Transverse colon (tissue), 4 donors: ENCODE results near the gene CREB5. TPM values are rescaled to one million over a fixed set of nuclear protein-coding genes. Genes with fewer than 3 reads are reported as not detected.

Source experiments
- DNase-seq: peaks from one replicate; pipeline ENCODE4 v3.0.0-alpha.2; 2019
- H3K27ac ChIP-seq, 4 donors: fragments of 200-600 bp; sonication (generic); 2 replicates each; pipeline ENCODE4 v1.5.1; 2016 to 2018; ENCODE audit warnings: inconsistent platforms in 4 of 4
- H3K27me3 ChIP-seq: fragments of 200-600 bp; sonication (generic); 2 replicates; pipeline ENCODE4 v1.5.1; 2017; ENCODE audit warnings: inconsistent platforms
- H3K36me3 ChIP-seq, 4 donors: fragments of 200-600 bp; sonication (generic); 2 replicates each; pipeline ENCODE4 v1.5.1; 2017 to 2019; ENCODE audit warnings: inconsistent platforms in 4 of 4
- H3K4me1 ChIP-seq, 4 donors: fragments of 200-600 bp; sonication (generic); 2 replicates each; pipeline ENCODE4 v1.5.1; 2017 to 2020; ENCODE audit warnings: inconsistent platforms in 4 of 4
- H3K4me3 ChIP-seq, 4 donors: fragments of 200-600 bp; sonication (generic); 1 replicate in 1 of 4; 2 replicates in 3 of 4; pipeline versions ENCODE4 v1.5.1 to v1.6.1; 2017 to 2019; ENCODE audit warnings: inconsistent platforms in 4 of 4
- H3K9me3 ChIP-seq, 2 donors: fragments of 200-600 bp; sonication (generic); 2 replicates each; pipeline ENCODE4 v1.5.1; 2017 to 2019; ENCODE audit warnings: inconsistent platforms in 2 of 2
- EP300 ChIP-seq: sonication (generic); formaldehyde crosslinking; IDR thresholded peaks from one replicate; pipeline ENCODE4 v1.6.1; 2017; ENCODE audit warnings: antibody characterized with exemption, low read depth
- POLR2A ChIP-seq: fragments of 450-650 bp; IDR thresholded peaks from one replicate; pipeline ENCODE4 v1.6.1; 2016; ENCODE audit warnings: antibody characterized with exemption, mild to moderate bottlenecking, moderate library complexity
- POLR2AphosphoS5 ChIP-seq, 3 donors: sonication (generic); formaldehyde crosslinking; IDR thresholded peaks; one replicate each; pipeline ENCODE4 v1.6.1; 2016; ENCODE audit warnings: antibody characterized with exemption in 3 of 3
- WGBS, 2 donors: methylation state at CpG; one replicate each; pipeline ENCODE4 v1.1.5; 2018; ENCODE audit warnings: low coverage in 1 of 2; 5-methylcytosine and 5-hydroxymethylcytosine counted together
- in situ Hi-C, 4 donors: fragments of 200-750 bp; cut with MboI; loops; one replicate each; pipeline versions ENCODE4 v1.15.0 to v1.15.1; 2017; ENCODE audit warnings: low sequenced_read_pairs in 3 of 4, low pct_ligation_motif_present in 1 of 4, low pct_unique_long_range_greater_than_20kb in 1 of 4
- intact Hi-C: fragments of 100-400 bp; cut with DNase I; formaldehyde crosslinking; loops from one replicate; pipeline ENCODE4 v1.15.1; 2023; ENCODE audit warnings: low total_unique reads
- total RNA-seq, 4 donors: library from RNA; depleted of rRNA; stranded (reverse); fragments of >200 nt; gene quantifications; one replicate each; pipeline ENCODE4 v1.1.0, GENCODE V29; 2016
- TF ChIP-seq, protein P1 (sequence below), 5 experiments: fragments of 200-600 bp in 3 of 5; fragments of 450-650 bp in 2 of 5; sonication (generic) in 3 of 5; IDR thresholded peaks; 1 replicate in 2 of 5; 2 replicates in 3 of 5; pipeline ENCODE4 v1.5.1; 2016 to 2017; ENCODE audit warnings: antibody characterized with exemption in 5 of 5, inconsistent platforms in 3 of 5, mild to moderate bottlenecking in 2 of 5, moderate library complexity in 1 of 5

The CREB5 gene
- total RNA-seq, 4 donors from 2014 or later: 3.0 to 12.2 (median 7.0) TPM

DNA sequence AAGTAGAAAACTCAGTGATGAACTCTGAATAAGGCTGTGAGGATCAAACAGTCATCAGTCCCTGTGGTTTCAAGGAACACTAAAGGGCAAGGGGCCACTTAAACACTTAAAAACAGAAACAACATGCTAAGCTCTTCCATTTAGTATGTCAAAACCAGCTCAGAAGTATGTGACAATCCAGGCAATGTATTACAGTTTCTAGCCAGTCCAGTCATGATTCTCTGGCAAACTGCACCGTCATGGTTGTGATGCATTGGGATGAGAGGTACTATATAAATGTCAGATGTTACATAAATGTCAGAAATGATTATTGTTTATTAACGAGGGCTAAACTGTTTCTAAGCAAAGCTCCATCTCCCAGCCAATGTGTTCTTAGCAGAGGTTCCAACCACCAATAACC lies 4.7 kb upstream of the CREB5 start:
- 53% methylated on average over 2 of the region's 2 CpGs; no CpG with 5 or more reads in 1 of the 2 donors for WGBS, 2 donors
- Histone ChIP-seq H3K36me3 (no peaks in the 10 kb centered on the region), H3K4me1 (peaks cover 0 to 23% (median 12%) of the 10 kb centered on the region in 4 donors), H3K9me3 (no peaks in the 10 kb centered on the region), H3K27ac (peak overlapping the region; percentile 68 to 86 (median 80)), H3K4me3 (no peak overlapping the region), H3K27me3 (peaks cover 66% of the 10 kb centered on the region)
- DNase-seq: peak; percentile 13
- in situ Hi-C loops (loop anchor here in 1 of 4 donors (25.0 kb wide), 1 partner anchor 280 kb away; no protein-coding TSS in a partner anchor), intact Hi-C loops (no loop called here)
- TF ChIP-seq POLR2AphosphoS5 (IDR thresholded peaks at IDR 0.05) (peak; percentile 44 to 62 (median 59)), EP300 (no peak), POLR2A (no peak)
- TF ChIP-seq, protein P1, sequence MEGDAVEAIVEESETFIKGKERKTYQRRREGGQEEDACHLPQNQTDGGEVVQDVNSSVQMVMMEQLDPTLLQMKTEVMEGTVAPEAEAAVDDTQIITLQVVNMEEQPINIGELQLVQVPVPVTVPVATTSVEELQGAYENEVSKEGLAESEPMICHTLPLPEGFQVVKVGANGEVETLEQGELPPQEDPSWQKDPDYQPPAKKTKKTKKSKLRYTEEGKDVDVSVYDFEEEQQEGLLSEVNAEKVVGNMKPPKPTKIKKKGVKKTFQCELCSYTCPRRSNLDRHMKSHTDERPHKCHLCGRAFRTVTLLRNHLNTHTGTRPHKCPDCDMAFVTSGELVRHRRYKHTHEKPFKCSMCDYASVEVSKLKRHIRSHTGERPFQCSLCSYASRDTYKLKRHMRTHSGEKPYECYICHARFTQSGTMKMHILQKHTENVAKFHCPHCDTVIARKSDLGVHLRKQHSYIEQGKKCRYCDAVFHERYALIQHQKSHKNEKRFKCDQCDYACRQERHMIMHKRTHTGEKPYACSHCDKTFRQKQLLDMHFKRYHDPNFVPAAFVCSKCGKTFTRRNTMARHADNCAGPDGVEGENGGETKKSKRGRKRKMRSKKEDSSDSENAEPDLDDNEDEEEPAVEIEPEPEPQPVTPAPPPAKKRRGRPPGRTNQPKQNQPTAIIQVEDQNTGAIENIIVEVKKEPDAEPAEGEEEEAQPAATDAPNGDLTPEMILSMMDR (IDR thresholded peaks at IDR 0.05): no peak

DNA sequence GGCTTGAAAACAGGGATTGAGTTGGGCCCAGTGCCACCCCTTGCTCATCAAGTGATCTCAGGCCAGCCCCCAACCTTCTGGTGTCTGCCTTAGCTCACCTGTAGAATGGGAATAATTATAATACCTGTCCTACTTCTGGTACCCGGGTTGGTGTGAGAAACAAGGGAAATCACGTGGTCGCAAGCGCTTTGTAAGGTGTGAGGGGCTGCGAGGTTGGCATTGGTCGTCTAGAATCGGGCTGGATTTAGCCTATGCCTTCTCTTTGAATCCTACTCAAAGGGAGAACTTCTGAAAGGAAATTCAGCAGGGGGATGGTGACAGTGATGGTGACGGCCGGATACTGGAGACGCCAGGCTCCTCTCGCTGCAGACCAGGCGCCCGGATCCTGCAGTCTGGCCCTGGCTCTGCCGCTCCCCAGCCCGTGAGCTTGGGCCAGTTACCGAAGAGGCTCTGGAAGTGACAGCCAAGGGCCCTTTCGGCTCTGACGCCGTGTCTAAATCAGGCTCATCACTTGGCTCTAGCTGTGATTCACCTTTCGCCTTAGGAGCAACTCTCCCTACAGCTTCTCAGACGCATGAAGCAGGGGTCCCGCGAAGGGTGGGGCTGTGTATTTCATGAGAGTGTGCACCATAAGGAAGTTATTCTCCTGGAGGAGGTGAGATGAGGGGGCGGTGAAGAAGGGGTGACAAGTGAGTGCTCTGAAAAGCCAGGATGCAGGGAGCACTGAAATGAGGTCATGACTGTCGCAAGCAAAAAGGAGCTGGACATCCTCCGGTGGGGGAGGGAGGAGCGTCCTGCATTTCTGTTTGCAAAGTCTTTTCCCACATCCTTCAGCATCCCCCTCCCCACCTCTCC lies 4.0 kb upstream of the CREB5 start:
- Histone ChIP-seq H3K9me3 (no peaks in the 10 kb centered on the region), H3K4me1 (peaks cover 0 to 23% (median 12%) of the 10 kb centered on the region in 4 donors), H3K27me3 (peaks cover 72% of the 10 kb centered on the region), H3K4me3 (peak overlapping the region in 3 of 4 donors; percentile 40 to 56 (median 42)), H3K36me3 (no peaks in the 10 kb centered on the region), H3K27ac (peak overlapping the region; percentile 68 to 86 (median 80))
- no peak for TF ChIP-seq POLR2A
- TF ChIP-seq, protein P1 (IDR thresholded peaks at IDR 0.05): no peak
- no peak for TF ChIP-seq POLR2AphosphoS5 (IDR thresholded peaks at IDR 0.05)
- TF ChIP-seq EP300: no peak
- 39% methylated on average over 27 of the region's 27 CpGs; no CpG with 5 or more reads in 1 of the 2 donors for WGBS, 2 donors
- intact Hi-C loops (no loop called here), in situ Hi-C loops (loop anchor here in 1 of 4 donors (25.0 kb wide), 1 partner anchor 279 kb away; no protein-coding TSS in a partner anchor)
- peak; percentile 14 for DNase-seq

DNA sequence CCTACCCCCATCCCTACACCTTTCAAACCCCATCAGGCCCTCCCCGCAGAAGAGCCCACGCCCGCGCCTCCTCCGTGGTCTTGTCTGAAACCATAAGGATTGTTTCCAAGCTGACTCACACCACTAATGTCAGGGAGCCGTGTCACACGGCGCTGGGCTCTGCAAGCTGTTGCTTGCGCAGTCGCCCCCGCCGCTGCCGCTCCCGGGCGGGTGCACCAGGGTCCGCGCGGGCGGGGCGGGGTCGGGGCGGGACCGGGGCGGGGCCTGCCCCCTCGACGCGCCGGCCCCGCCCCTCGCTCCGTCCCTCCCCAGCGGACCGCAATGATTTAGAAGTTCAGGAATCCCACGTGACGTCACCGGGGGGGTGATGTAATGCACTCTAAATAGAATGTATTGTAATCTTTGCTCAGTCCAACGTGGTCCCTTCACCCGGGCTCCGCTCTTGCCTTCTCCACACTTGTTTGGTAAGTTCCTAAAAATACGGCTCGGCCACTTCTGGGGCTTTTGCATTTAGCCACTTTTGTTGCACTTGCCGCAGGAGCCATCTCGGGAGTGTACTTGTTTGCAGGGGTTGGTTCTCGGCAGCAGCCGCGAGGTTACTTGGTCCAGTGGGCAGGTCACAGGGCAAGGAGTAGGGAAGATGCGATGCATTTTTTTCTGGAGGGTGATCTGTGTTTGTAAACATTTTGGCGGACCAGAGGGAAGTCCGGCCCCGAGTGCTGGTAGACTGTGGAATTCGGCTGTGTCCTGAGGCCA lies 3.2 kb upstream of the CREB5 start:
- in situ Hi-C loops (loop anchor here in 1 of 4 donors (25.0 kb wide), 1 partner anchor 278 kb away; no protein-coding TSS in a partner anchor), intact Hi-C loops (no loop called here)
- 2% methylated on average over 42 of the region's 51 CpGs; no CpG with 5 or more reads in 1 of the 2 donors for WGBS, 2 donors
- H3K27ac ChIP-seq: peak overlapping the region; percentile 68 to 86 (median 80)
- peaks cover 80% of the 10 kb centered on the region for H3K27me3 ChIP-seq
- TF ChIP-seq EP300 (no peak), POLR2A (peak; percentile 48), POLR2AphosphoS5 (IDR thresholded peaks at IDR 0.05) (peak; percentile 73 to 85 (median 84))
- TF ChIP-seq, protein P1 (IDR thresholded peaks at IDR 0.05): no peak
- peak overlapping the region; percentile 35 to 56 (median 41) for H3K4me3 ChIP-seq
- H3K9me3 ChIP-seq: no peaks in the 10 kb centered on the region
- H3K4me1 ChIP-seq: peaks cover 0 to 23% (median 12%) of the 10 kb centered on the region in 4 donors
- H3K36me3 ChIP-seq: no peaks in the 10 kb centered on the region
- peak; percentile 83 for DNase-seq
